GM20431 (cell line): ENCODE data around the gene CLNK.

ENCODE experiments used
- in situ Hi-C: fragments of 300-500 bp; cut with MseI, MboI; formaldehyde crosslinking; loops from one replicate; pipeline ENCODE4 v1.15.0; 2020; ENCODE audit warnings: low sequenced_read_pairs; ENCODE audit not compliant: unreplicated experiment

CLNK gene

DNA sequence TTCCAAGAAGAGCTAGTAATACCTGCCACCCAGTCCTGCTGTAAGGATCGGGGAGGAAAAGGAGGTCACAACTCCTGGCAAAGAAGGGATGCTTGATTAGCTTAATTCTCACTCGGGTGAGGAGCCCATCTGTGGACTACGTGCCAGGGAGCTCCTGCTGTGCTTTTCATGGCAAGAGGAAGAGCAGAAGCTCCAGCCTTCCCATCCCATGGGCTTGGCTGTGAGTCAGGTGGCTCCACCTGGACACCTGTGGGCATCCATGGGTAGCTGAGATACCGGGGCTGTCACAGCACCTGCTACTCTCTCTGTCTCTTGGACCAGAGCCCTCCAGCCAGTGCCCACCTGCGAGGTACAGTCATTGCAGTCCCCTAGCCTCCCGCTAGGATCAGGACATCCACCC is 18.0 kb downstream of the CLNK start:
- in situ Hi-C loops = no loop called here

DNA sequence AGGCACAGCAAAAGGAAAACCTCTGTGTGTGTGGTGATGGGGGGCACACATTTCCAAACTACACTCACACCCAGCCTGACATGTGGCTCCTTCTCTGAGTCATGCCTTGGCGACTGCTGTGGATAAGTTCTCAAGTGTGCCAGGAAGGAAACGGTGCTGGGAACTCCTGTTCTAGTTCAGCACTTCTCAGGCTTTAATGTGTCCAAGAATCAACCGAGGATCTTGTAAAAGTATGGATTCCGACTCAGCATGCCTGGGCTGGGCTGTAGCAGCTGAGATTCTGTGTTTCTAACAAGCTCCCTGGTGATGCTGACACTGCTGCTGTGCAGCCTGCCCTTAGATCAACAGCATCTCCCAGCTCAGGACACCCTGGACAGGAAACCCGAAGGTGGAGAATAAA is 20.2 kb downstream of the CLNK start:
- in situ Hi-C loops = no loop called here

DNA sequence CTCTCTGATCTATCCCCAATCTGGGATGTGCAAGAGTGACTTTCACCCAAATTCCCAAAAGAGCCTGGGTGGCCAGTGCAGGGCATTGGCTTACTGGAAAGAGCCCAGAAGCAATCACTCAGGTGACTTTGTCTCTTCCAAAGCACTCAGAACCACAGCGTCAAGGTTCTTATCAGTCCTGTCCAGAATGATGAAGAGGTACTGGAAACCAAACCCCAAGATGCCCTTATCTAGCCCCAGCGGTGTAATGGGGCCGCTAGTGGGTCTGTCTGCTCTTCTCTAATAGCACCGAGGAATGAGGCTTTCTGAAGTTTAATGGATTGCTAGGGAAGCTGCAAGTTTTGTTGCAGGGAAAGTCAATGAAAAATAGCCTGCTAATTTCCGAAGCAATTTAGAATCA is 21.6 kb downstream of the CLNK start:
- in situ Hi-C loops = no loop called here

DNA sequence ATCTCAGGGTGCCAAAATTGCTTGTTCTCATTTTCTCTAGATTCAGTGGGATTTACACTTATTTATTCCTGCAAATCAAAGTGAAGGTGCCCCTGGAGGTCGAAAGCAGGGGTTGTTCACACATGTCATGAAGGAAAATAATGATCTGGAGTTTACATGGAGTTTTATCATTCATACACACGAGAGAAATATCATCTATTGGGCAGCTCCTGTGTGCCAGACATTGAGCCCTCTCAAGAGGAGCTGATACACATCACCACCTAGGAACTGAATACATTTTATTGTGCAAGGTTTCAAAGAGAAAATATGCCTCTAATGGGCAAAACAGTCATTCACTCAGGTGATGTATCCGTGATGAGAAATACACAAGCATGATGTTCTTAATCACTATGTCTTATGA is 23.5 kb downstream of the CLNK start:
- in situ Hi-C loops = no loop called here

DNA sequence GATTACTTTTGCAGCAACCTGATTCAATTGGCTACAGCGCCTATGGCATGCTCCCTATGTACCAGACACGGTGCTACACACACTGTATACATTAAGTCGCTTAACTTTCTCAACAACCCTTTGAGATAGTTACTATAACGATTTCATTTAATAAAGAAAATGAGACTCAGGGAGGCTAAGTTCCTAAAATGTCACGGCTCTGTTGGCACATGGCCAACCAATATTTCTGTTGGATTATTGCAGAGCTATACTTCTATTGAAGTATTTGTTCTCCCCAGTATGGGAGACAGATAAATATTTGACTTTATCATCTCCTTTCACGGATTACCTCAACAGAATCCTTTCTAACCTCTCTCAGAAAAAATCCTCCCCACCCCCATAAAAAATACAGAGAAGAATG is 25.3 kb downstream of the CLNK start:
- in situ Hi-C loops = no loop called here

DNA sequence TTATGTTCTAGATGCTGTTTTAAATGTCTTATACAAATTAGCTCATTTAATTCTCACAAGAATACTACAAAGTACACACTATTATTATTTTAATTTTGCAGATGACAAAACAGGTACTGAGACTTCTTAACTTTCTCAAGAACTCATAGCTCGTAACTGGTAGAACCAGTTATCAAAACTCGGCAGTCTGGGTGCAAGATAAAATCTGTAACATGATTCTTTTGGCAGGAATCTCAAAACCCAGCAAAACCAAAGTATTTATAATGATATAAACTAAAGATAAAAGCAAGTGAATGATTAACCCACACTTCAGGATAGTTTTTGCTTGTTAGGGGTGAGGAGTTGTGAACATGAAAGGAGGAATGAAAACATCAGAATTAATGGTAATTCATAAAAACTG is 27.6 kb downstream of the CLNK start:
- in situ Hi-C loops = no loop called here

DNA sequence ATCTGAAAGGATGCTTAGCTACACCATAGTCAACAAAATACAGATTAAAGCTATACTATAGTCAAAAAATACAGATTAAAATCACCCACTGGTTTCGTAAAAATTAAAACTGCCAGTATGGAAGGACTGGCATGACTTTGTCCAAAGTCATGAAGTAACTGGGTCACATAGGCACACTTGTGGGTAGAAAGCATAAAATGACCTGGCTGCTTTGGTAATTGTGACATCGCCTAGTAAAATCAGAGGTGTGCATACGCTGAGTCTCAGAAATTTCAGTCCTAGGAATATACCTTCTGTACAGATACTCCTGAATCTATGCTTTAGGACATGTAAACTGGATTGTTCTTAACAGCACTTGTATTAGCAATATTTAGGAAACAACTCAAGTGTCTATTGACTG is 28.1 kb downstream of the CLNK start:
- in situ Hi-C loops = no loop called here

DNA sequence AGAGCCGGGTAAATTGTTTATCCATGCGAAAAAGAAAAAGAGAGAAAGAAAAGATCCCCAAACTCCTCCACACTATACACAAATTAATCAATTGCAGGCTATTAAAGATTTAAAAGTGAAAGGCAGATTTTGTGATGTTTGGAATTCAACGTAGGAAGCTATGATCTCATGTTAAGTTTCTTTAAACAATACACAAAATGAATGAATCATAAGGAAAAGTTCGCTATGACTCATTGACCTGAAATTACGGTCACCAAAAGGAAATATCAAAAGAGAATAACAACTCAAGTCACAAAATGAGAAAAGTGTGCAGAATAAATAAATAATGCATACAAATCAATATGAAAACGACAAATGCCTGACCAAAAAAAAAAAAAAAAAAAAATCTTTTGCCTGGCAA is 28.6 kb downstream of the CLNK start:
- in situ Hi-C loops = no loop called here

DNA sequence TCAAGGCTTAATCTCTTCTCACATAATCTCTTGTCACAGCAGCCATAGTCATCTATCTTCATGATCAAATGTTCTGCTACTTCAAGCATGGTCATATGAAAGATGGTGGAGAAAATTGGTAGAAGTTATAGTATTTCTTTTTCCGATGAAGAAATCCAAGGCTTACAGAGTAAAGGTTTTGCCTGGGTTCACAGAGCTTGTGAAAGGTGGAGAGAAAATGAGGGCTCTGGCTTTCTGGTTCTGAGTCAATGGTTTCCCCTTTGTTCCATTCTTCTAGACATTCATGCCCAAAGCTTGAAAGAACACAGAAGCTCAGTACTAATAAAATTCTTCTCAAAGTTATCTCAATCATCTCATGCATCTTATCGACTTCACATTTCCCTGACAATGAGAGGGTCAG is 36.1 kb downstream of the CLNK start:
- in situ Hi-C loops = no loop called here

DNA sequence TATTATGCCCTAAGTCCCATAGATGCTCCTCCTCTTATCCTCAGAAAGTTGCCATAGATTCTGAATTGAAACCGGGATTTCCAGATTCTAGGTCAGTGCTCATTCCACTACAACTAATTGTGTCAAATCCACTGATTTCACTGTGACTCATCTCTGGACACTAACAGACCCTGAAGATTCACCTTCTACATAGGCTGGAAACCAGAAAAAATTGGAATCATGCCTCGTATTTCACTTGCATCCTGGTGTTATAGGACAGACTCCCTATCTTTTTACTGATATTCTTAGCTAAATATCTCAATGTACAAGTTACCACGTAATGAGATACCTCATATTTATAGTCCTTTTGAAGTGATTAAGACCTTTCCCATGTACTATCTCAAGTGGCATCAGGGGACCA is 36.7 kb downstream of the CLNK start:
- in situ Hi-C loops = no loop called here

DNA sequence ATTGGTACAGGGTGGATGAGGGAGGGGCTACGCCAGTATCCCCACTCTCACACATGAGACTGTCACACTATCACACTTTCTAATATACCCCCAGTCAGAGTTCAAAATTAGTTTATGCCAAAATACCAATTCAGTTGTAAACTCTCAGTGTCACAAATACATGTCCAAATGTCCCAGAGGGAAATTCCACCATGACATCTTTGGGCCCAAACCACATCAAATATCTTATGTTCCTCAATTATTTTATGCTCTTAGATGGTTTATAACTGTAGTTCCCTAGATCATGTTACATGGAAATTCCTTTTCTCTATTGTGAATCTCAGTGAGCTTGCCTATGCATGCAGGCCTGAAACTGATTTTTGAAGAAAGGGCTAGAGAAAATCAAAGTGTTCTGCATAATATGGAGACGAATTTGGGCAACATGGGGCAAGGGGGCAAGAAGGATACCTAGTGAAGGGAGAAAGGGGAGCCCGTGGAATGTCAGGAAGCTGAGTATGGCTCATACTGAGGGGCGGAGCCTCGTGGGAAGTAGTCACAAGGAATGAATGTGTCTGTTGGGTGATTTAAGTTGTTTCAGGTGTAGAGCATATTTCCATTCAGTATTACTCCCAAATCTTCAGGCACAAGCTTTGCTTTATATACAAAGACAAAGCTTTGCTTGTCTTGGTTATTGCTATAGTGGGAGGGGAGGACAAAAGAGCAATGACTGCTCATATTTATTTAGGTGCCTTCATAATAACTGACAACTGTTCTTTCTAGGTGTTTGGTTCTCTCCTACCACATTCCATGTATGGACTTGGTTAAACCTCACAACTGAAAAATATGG is 40.8 kb downstream of the CLNK start:
- in situ Hi-C loops = no loop called here

DNA sequence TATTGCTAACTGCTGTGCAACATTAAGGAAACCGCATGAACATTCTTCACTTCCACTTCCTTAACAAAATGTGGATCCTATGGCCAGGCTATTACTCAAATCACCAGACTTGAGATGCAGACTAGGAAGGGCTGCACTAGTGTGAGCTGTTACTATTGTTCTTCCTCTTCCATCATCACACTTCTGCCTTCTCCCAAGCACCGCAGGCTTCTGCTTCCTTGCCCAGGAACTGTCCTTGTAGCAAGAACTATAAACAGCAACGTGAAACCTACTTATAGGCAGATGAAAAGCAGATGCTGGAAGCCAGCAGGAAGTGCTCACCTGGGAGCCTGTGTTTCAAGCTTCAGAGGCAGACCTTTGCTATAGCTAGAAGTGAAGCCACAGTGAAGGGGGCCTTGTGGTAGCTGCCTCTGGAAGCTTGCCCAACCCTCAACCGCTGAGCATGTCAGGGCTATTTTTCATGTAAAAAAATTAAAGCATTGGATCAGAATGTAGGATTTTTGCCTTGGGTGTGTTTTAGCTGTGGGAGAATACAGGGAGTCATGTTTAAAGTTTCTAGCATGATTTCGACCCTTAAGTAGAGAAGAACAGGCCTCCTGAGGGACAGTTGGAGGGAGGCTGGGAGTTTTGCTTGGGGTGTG is 43.9 kb downstream of the CLNK start:
- in situ Hi-C loops = no loop called here

DNA sequence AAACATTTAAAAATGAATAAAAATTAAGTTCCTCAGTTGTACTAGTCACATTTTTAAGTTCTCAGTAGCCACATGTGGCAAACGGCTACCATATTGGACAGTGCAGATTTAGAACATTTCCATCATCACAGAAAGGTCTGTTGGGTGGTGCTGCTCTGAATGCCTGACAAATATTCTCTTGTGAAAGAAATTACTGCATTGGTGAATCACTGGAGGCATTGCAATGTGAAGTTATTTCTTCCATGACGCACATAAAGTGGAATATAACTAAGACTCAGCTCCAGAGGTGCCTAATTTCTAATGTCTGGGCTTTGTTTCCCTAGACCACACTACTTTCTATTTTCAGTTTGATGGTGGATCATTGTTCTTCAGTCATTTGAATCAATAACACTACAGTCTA is 44.9 kb downstream of the CLNK start:
- in situ Hi-C loops = no loop called here

DNA sequence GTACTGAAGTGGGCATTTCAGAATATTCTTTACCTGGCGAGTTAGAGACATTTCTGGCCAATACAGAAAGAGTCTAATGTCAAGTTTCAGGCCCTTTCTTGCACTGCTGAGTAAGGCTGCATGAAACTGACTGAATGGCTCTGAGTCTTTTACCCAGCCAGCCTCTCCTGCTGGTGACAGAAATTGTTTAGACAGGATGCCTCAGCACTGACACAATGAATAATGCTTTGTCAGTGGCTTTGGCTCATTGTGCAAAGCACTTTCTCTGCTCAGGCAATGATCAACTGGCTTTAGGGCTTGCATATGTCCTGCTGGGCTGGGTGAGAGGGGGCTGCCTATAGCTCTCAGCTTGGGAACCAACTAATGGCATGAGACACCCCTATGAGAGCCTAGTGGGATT is 45.5 kb downstream of the CLNK start:
- in situ Hi-C loops = no loop called here

DNA sequence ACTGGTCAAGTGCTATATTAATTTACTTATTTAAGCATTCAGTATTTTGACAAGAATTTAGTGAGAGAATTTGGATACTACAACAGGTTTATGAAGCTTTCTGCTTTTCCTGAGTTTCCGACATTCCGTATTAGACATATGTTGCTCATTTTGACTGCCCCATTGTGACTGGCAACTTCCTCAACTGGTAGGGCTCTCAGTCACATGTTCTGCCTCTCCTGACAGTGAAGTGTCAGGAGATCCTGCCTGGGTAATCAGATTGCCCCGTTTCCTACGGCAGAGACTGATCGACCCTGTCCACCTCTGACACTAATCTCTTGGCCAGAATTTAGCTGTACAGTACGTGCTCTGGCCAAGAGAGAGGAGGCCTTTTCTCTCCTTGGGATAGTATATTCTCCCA is 49.5 kb downstream of the CLNK start:
- in situ Hi-C loops = no loop called here

DNA sequence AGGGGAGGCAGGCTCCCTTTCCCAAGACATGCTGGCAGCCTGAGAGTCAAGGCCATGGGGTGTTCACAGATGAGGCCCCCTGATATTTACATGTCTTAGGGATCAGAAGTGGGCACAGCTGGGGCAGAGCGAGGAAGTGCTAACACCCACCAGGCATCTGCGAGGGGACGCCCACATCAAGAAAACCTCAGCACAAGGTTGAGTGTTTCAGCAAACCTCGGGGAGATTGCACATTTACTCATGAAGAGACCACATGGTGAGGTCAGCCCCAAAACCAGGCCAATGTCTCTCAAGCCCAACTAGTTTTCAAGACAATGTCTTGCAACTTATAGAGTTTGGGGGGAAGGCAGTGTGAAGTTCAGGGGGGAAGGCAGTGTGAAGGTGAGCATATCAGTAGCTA is 55.2 kb downstream of the CLNK start:
- in situ Hi-C loops = no loop called here

DNA sequence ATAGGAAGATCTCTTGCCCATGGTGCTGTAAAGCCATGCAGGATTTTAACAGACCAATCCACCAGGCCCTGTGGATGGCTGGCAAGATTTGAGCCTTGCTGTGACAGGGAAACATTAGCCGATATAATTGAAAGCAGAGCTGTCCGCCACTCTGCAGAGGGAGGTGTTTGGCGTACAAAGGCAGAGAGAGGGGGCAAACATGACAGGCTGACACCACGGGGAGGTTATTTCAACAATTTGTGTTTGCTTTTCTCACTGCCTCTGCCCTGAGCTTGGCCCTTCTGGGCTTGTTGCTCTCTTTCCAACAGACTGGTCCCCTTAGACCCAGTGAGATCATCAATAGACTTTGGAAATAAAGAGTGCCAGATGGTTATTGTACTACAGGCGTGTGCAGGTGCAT is 59.4 kb downstream of the CLNK start:
- in situ Hi-C loops = no loop called here

DNA sequence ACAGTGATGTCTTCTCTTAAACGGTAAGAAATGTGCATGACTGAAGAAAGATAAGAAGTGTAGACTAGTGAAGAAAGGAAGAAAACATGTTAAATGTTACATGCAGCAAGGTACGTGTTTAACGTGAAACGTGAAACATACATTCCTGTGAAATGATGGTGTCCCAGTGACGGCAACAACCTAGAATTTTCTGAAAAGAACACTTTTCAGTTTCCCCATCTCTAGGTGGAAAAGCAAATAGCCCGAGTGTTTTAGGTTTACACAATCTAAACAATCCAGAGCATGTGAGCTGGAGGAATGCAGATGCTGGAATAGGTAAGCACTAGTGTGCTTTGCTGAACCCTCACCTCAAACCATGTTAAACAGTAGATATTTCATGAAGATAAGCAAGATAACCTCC is 60.7 kb downstream of the CLNK start:
- in situ Hi-C loops = no loop called here

DNA sequence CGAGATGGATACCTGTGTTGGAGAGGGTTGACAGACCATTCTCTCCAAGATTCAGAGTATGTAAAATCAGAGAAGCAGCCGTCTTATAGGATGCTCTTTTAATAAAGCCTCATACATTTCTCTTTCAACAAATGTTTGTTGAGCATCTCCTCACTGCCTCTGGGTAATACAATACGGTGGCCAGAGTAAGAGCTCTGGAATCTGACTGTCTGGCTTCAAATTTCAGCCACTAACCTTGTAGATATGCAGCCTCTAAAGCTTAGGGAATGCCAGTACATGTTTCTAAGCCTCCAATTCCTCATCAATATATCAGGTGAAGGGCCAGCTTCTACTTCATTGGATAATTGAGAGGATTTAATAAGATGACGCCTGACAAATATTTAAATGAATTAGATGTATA is 61.3 kb downstream of the CLNK start:
- in situ Hi-C loops = no loop called here

DNA sequence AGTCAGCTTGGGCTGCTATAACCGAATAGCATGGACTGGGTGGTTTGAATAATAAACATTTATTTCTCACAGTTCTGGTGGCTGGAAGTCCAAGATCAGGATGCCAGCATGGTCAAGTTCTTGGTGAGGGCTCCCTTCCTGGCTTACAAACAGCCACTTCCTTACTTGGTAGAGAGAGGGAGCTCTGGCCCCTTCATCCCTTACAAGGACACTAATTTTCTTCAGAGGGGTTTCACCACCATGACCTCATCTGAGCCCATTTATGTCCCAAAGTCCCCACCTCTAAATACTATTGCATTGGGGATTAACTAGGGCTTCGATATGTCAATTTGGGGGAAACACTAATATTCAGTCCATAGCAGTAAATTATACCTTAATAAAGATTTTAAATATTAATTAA is 61.8 kb downstream of the CLNK start:
- in situ Hi-C loops = no loop called here

DNA sequence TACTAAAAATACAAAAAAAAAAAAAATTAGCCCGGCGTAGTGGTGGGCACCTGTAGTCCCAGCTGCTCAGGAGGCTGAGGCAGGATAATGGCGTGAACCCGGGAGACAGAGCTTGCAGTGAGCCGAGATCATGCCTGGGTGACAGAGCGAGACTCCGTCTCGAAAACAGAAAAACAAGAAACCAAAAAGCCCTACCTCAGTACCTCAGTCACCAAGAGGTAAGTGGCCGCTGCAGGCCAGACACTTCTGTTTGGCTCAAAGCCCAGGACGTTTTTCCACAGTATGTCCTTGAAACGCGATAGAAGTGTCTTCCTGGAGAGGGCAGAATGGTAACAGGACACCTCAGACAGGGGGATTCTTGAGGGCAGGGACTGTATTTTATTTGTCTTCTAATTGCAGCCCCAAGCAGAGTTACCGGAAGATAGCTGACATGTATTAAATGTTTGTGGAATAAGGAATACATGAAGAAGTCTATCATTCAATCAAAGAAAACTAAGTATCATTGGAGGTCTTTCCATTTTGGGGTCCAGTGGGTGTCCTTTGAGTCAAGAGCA is 63.6 kb downstream of the CLNK start:
- in situ Hi-C loops = no loop called here

DNA sequence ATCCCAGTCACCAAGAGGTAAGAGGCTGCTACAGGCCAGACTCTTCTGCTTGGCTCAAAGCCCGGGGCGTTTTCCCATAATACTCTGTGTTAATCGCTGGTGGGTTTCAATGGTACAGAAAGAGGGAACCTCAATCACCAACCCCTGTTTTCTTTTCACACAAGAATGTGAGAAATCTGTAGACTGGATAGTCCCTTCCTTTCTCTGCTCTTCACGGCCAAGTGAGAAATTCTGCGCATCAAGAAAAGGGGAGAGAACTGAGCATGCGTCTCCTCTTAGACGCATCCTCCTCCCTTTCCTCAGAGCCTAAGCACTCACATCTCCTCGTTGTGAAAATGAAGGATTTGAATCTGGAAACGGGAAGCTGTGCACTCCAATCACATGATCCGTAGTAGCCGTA is 64.7 kb downstream of the CLNK start:
- in situ Hi-C loops = no loop called here
